ENCODE data around the gene AGBL4.
A peak's percentile ranks its signal among the peaks of the same experiment; 100 is the strongest.
"Not testable (repeated sequence)": the region's sequence is repeated elsewhere in the genome, so short reads cannot be mapped to it uniquely, and the experiment has no call there.

Gene AGBL4

GRCh38 chr1:48558366-48558765 is 1465.4 kb downstream of the AGBL4 start:
- no peak for DNase-seq

DNA sequence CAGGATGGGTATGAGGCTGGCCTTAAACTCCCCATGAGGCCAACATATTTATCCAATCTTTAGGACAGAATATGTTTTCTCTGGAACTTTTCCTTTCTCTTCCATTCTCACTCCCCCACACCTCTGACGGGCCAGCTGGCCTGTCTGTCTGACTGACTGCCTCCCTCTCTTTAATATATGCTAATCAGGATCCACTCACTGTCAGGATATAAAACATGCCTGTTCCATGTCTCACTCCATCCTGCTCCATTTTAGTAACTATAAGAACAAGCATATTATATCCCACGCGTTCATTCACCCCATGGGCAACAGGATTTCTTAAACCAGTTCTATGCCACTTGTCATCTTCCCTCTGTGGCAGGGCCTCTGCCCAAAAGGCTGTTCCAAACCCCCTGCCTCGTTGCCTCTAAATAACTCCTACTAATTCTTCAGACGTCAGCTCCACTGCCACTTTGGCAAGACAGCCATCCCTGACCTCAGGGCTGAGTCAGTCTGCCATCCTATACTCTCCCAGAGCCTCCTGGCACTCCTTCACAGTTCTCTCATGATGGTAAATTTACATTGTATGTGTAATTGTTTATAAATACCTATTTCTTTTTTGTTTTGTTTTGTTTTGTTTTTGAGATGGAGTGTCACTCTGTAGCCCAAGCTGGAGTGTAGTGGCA is 1467.4 kb downstream of the AGBL4 start:
- DNase-seq, result no peak

DNA sequence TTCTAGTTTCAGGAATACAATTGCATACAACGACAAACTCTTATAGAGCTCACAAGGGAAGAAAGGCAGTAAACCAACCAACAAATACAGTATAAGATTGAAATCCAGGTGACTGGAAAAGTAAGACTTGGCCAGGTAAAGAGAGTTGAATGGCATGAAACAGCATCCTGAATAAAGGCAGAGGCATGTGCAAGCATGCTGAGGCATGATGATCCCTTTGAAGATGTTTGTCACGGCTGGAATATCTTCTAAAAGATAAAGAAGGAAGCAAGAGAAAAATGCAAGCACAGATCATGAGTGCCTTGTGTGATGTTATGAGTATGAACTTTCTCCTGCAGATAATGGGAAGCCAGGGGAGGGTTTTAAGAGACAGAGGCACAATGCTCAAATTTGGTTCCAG is 1468.5 kb downstream of the AGBL4 start:
- DNase-seq, result no peak

GRCh38 chr1:48552903-48553606 is 1470.7 kb downstream of the AGBL4 start:
- no peak for DNase-seq

DNA sequence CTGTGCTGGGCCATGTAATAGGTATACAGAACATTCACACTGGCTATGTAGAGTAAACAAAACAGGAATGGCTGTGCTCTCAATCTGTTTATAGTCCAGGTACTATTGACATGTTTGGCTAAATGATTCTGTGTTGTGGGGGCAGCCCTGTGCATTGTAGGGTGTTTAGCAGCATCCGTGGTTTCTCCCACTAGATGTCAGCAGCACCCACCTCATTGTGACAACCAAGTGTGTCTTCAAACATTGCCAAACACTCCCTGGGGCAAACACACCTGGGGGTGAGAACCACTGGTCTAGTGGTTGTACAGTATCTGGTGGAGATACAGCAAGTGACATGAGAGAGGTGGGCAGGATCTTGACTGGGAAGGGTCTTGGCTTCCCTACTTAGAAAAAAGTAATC is 1471.3 kb downstream of the AGBL4 start:
- no peak for DNase-seq

DNA sequence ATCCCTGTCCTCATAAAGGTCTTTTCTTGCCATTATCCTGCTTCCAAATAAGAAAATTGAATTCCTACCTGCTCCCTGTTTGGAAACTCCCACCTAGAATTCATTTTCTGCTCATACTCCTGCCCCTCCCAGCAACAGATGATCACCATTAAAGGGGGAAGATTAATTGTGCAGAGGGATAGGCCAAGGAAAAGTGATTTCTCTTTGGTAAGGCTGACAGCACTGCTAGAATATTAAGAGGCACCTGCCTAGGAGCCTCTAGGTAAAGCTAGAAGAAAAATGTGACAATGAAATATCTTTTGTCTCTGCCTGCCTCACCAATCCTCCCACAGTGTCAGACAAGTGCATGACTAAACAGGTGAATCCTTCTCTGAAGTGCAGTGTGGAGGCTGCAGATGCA is 1474.8 kb downstream of the AGBL4 start:
- no peak for DNase-seq

- DNase-seq, result no peak
Observed at GRCh38 chr1:48547561-48548220, 1476.1 kb downstream of the AGBL4 start.

DNA sequence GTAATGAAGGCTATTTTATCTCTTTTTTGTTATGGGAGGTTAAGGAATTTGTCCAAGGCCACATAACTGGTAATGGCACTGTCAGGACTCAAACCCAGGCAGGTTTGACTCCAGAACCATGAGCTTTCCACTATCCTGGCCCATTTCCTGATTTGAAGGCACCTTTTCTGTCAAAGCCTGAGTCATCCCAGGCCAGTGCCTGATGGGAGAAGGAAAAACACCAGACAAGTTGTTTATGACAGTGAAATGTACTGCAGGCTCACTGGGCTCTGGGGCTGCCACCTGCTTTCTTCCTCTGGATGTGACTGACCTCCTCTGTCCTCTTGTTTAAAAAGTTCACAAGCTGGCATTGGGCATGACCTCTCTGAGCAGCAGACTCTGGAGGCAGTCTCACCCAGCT is 1479.9 kb downstream of the AGBL4 start:
- DNase-seq, result no peak

GRCh38 chr1:48540587-48540986 is 1483.2 kb downstream of the AGBL4 start:
- DNase-seq, result no peak

- DNase-seq, result no peak
Observed at GRCh38 chr1:48536477-48536876, 1487.3 kb downstream of the AGBL4 start.

- no peak for DNase-seq
Observed at GRCh38 chr1:48532976-48533375, 1490.8 kb downstream of the AGBL4 start.

DNA sequence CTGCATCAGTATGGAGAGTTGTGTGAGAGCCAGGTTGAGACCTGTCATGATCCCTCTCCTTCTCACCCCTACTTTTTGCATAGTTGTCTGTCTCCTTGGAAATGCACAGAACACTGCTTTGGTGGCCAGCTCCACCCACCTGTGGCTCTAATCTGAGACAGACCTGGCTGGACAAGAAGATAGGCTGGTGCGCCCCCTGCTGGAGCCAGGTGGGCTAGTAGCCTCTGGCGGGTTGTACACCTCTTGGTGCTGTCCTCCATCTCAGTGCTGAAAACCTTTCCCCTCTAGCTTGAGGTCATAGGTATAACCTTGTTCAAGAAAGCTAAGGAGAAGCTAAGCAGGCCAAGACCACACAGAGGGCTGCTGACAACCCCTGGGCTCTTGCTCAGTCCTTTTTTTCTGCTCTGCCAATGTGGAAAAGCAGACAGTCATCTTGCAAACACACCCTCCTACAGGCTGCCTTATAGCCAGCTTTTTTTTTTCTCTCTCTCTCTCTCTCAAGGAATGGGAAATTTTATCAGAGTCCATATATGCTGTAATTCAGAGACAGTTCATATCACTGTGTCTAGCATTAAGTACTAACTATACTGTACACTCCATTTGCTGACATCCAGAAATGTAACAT is 1492.9 kb downstream of the AGBL4 start:
- no peak for DNase-seq

GRCh38 chr1:48527051-48527450 is 1496.7 kb downstream of the AGBL4 start:
- DNase-seq, result no peak

DNA sequence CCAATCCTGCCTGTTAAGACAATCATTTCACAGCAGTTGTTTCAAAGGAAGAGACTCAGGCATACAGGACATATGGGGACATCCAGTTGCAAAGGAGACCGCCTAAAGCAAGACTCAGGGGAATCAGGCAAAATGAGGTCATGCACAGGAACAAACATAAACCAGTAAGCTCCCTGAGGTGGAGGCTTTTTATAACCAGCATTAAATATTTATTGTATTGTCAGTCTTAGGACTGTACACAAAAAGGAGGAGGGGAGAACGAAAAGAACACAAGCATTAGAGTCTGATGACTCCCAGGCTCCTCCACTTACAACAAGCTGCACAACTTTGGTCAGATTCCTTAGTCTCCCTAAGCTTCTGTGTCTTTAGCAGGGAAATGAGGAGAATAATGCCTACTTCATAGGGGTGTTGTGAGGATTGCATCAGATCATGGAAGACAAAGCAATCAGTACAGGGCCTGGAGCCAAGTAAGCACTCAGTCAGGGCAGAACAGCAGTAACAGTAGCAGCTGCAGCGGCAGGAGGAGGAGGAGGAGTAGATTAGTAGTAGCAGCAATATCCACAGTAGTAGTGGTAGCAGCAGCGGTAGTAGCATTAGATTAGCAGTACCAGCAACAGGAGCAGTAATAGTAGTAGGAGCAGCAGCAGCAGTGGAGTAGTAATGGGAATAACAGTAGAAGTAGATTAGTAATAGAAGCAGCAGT is 1497.6 kb downstream of the AGBL4 start:
- DNase-seq, result no peak

DNA sequence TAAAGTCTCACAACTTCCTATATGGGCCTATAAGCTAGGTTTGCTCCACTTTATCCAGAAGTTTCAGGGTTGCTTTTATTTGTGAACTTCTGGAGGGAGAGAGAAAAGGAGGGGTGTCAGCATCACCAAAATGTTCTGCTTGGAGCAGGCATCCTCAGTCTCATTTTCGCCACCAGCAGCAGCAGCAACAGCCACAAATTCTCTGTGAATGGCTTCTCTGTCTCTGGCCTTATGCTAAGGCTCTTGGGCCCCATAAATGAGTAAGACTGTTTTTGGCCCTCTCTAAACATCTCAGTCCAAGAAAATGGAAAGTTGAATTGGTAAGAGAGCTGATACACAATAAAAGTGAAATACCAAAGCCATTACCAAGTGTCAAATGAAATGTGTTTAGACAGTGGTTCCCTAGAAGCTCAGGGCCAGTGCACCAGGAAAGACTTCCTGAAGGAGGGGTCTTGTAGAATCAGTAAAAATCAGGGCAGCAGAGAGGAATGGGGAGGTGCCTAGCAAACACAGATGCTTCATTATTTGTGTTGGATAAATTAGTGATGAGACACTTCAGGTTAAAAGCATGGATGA is 1498.8 kb downstream of the AGBL4 start:
- DNase-seq, result no peak

GRCh38 chr1:48523558-48523957 is 1500.2 kb downstream of the AGBL4 start:
- DNase-seq, result no peak

GRCh38 chr1:48519896-48520295 is 1503.9 kb downstream of the AGBL4 start:
- DNase-seq, result not testable (repeated sequence)

- DNase-seq, result no peak
Observed at GRCh38 chr1:48506870-48507269, 1516.9 kb downstream of the AGBL4 start.

GRCh38 chr1:48500541-48501450 is 1523.0 kb downstream of the AGBL4 start:
- DNase-seq, result no peak

GRCh38 chr1:48499211-48499735 is 1524.5 kb downstream of the AGBL4 start:
- DNase-seq, result no peak

DNA sequence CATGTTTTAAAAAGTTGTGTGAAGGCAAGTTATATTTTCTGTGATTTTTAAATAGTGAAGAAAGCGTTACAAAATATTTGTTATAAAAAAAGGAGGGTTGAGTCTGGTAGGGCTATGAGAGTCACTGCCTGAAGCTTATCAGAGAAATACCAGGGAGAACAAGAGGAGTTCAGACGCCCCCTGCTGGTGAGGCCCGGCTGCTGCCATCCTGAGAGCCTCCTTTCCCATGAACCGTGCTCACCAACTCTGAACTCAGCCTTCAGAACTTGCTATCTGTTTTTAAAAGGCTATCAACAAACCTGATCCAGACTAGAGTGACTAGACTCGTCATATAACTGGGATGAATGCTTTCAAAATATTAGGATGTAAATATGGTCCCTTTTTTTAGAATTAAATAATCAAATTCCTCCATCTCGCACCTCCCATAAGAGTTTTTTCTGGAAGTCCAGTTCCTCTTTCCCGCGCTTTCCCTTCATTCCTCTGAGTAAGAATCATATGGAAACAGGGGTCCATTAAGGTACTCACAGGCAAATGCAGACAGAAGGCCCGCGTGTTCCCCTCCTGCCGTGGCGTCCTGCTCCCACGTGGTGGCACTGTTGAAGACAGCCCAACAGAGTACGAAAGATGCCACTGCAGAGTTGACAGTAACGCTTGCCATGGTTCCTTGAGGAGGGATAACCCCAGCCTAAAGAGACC is 1525.5 kb downstream of the AGBL4 start:
- DNase-seq, result peak; percentile 54 to 66

Measured in activated CD4-positive, alpha-beta T cell treated with anti-CD3 and anti-CD28 coated beads for 4 hours (primary cell).